Stimulated activated CD4-positive, alpha-beta T cell treated with anti-CD3 and anti-CD28 coated beads, Interleukin-4, amount 100 ng/mL, for 24 hours (primary cell): Measurements from ENCODE around the gene TIE1.
A peak's percentile ranks its signal among the peaks of the same experiment; 100 is the strongest.

ENCODE experiments used
- DNase-seq: peaks from one replicate; pipeline ENCODE4 v3.0.0-alpha.2; 2020

TIE1 gene

GRCh38 chr1:43313771-43314170 lies 13.0 kb downstream of the TIE1 start:
- no peak for DNase-seq

DNA sequence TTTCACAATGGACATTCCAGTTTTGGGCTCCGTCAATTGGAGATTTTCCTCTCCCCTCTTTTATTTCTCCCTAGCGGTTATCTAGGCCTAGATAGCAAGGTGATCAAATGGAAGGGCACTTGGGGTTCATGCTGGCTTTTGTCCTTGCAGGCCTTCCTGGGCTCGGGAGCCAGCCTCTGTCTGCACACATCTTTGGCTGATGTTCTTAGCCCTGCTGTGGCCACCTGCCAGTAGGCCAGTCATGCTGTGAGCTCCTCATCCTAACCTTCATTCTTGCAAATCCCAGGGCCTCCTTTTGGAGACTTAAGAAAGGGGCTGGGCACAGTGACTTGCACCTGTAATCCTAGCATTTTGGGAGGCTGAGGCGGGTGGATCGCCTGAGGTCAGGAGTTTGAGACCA lies 13.5 kb downstream of the TIE1 start:
- DNase-seq, result no peak

- DNase-seq, result no peak
These were observed 14.7 kb downstream of the TIE1 start for GRCh38 chr1:43315481-43315880.

GRCh38 chr1:43315963-43316737 lies 15.4 kb downstream of the TIE1 start:
- DNase-seq, result no peak

GRCh38 chr1:43316738-43317520 lies 16.1 kb downstream of the TIE1 start:
- no peak for DNase-seq

DNA sequence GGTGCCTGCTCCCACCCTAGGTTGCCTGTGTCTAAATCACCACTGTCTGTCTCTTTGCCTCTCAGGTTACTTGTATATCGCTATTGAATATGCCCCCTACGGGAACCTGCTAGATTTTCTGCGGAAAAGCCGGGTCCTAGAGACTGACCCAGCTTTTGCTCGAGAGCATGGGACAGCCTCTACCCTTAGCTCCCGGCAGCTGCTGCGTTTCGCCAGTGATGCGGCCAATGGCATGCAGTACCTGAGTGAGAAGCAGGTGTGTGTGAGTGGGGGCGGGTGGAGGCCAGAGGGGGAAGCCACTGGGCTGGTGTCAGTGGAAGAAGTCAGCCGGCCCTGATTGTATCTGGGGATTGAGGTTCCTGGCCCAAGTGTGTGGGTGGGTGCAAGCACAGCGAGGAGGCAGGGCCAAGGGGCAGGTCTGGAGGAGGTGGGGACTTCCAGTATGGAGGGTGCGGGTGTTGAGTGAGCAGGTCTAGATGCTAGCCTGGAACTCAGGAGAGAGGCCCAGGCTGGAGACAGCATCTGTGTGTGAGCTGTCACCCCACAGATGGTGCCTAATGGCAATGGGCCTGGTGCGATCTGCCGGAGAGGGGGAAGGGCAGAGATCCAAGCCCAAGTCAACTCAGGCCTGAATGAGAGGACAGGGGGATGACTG lies 17.2 kb downstream of the TIE1 start:
- no peak for DNase-seq

- no peak for DNase-seq
These were observed 18.0 kb downstream of the TIE1 start for GRCh38 chr1:43318831-43319230.

DNA sequence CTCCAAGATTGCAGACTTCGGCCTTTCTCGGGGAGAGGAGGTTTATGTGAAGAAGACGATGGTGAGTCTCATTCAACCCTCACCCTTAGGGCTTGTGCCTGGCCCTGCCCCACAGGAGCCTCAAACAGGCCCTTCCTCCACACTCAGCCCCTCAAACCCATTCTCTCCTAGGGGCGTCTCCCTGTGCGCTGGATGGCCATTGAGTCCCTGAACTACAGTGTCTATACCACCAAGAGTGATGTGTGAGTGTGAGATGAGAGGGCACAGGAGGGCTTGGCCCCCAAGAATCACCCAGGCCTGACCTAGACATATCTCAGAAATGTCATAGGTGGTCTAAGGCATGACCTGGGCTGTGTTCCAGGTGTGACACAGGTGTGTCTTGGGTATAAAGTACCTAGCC lies 18.5 kb downstream of the TIE1 start:
- no peak for DNase-seq

- no peak for DNase-seq
These were observed 19.0 kb downstream of the TIE1 start for GRCh38 chr1:43319766-43320165.

DNA sequence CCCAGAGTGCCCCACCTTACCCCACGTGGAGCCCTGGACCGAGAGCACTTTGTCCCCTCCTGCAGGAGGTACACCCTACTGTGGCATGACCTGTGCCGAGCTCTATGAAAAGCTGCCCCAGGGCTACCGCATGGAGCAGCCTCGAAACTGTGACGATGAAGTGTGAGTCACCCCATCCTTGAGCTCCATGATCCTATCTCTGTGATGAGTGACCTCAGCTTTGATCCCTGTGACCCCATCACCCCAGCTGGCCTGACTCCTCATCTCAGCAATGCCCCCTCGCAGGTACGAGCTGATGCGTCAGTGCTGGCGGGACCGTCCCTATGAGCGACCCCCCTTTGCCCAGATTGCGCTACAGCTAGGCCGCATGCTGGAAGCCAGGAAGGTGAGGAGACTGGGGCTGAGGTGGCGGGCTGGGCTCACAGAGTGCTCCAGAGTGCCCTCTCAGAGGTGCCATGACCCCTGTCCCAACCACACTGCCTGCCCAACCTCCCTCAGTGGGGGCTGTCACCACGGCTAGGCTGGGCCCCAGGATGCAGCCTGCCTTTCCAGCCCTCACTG lies 20.6 kb downstream of the TIE1 start:
- no peak for DNase-seq

GRCh38 chr1:43322506-43322905 lies 21.7 kb downstream of the TIE1 start:
- DNase-seq, result no peak

- no peak for DNase-seq
These were observed 24.0 kb downstream of the TIE1 start for GRCh38 chr1:43324810-43325209.

DNA sequence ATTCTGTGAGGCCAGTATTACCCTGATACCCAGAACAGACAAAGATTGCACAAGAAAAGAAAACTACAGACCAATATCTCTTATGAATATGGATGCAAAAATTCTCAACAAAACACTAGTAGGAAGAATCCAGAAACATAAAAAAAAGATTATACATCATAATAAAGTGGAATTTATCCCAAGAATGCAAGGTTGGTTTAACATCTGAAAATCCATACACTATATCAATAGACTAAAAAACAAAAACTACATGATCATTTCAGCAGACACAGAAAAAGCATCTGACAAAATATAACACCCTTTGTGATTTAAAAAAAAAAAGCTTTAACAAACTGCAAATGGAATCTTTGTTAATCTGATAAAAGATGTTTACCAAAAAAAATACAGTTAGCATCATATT lies 24.6 kb downstream of the TIE1 start:
- no peak for DNase-seq

GRCh38 chr1:43327549-43328292 lies 26.9 kb downstream of the TIE1 start:
- DNase-seq, result no peak

DNA sequence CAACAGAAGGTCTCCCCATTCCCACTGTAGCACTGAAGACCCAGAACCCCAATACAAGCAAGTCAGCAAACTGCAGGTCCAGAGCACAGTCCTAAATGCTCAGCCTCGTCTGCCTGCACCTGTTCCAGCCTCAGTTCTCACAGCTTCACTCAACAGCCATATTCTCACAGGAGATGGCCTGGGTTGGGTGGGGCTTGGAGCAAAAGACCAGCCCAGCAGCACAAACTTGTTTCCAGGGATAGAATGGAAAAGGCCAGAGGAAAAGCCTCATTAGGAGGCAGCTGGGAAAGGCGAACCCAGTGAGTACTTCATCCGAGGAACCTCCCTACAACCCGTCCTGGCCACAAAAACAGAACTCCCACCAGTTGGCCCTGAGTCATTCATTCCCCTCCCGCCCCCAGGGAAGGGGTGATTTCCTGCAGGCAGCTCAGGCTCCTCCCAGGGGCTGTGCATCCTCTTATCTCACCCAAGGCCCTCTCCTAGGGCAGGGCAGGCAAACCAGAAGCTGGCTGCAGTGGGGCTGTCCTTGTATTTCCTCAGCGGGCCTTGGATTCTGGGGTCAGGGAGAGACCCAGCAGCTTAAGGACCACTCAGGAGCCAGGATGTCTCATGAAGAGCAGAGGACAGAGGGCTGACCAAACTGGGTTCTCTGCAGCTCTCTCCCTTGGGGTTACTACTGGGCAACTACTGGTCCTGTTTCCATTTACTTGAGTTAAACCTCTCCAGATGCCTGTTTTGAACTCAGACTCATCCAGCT lies 29.4 kb downstream of the TIE1 start:
- DNase-seq, result peak; percentile 73

DNA sequence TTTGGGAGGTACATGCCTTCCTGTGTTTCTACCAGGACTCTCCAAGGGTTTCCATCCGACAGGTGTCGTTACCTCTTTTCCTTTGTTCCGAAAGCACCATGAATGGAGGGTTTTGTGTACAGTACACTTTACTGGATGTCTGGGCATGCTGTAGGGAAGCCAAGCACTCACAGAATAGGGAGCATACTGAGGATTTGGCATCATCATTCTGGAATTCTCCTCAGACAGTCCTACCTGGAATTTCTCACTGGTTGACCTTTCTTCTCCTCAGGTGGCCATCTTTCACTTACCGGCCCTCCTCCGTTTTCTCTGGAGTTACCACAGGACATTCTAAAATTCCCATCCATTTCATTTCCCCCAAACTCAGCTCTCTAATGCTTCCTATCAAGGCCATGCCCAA lies 30.9 kb downstream of the TIE1 start:
- DNase-seq, result no peak

- DNase-seq, result no peak
These were observed 33.8 kb downstream of the TIE1 start for GRCh38 chr1:43334453-43335205.

DNA sequence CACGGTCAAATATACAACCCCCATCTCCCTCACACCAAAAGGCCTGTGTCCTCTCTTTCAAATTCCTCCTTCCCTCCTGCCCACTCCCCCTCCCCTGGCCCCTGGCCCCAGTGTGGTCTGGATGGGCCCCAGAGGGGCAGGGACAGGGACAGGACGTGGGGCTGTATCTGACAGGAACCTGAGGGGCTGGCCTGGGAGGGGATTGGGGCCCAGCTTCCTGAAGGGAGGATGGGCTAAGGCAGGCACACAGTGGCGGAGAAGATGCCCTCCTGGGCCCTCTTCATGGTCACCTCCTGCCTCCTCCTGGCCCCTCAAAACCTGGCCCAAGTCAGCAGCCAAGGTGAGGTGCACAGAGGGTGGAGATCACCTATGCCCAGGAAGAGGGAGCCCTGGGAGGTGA lies 36.8 kb downstream of the TIE1 start, which contains the start of gene MPL:
TSS of gene MPL (plus strand) at position 231 of the 400 bp plus-strand sequence. CDS start at position 262, 31 bp downstream.
- no peak for DNase-seq

GRCh38 chr1:43338001-43338400 lies 37.2 kb downstream of the TIE1 start:
- DNase-seq, result no peak

DNA sequence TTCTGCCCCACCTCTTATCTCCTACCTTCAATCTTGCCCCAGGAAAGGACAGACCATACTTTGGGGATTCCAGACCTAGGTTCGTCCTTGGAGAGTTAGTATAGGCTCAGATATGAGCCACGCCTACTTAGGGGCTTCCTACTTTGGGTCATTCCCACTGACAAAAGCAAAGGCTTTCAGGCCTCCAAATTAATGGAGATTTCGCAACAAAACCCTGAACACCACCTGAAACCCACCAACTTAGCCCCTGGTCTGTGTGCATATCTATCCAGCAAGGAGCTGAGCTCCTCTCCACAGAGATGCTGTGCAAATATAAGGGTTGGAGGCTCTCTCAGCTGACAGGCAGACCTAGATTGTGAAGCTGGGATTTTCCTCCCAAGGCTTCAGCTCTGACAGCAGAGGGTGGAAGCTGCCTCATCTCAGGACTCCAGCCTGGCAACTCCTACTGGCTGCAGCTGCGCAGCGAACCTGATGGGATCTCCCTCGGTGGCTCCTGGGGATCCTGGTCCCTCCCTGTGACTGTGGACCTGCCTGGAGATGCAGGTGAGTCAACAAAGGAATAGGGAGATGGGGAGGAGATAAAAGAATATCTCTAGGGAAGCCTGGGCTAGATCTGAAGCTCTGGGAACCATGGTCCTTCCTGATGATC lies 38.9 kb downstream of the TIE1 start:
- no peak for DNase-seq

DNA sequence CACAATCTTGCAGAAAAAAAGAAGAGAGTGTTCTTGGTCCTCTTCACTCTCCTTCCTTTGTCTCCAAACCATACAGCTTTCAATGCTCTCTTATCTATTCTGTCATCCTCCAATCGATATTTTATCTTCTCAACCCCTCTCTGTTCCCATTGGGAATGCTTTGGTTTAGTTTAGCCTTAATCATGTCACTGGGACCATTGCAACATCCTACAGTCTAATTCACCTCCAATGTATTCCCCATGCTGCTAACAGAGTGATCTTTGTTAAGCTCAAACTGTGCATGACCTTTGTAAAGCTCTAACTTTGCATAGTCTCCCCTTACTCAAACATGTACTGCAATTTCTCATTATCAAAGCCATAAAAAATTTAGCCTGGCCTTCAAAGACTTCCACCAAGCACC lies 39.8 kb downstream of the TIE1 start:
- no peak for DNase-seq
